PFSK-1 (cell line): Measurements from ENCODE around the gene TCF7.

Experiments used
- FOXP2 ChIP-seq: optimal IDR thresholded peaks from 2 replicates; pipeline ENCODE3; 2011; ENCODE audit warnings: borderline replicate concordance, control low read depth, inconsistent platforms; ENCODE audit not compliant: insufficient read depth; ENCODE audit errors: extremely low read length, extremely low read depth
- POLR2AphosphoS5 ChIP-seq: IDR thresholded peaks from 2 replicates; pipeline ENCODE4 v1.6.1; 2012; ENCODE audit warnings: low read depth, mild to moderate bottlenecking, control low read depth, low read length, moderate library complexity
- REST ChIP-seq, 2 experiments: IDR thresholded peaks; 2 replicates each; pipeline versions ENCODE4 v1.6.1 to v1.8.0; 2011 to 2012; ENCODE audit warnings: low read depth in 2 of 2, low read length in 2 of 2, control low read depth in 1 of 2, inconsistent platforms in 1 of 2, mild to moderate bottlenecking in 1 of 2, moderate library complexity in 1 of 2; ENCODE audit not compliant: insufficient read depth in 1 of 2
- SIN3A ChIP-seq: IDR thresholded peaks from 2 replicates; pipeline ENCODE4 v1.6.1; 2012; ENCODE audit warnings: mild to moderate bottlenecking, low read length, moderate library complexity, borderline replicate concordance; ENCODE audit not compliant: insufficient read depth
- TAF1 ChIP-seq: IDR thresholded peaks from 2 replicates; pipeline ENCODE4 v1.6.1; 2012; ENCODE audit warnings: low read length, control low read depth, borderline replicate concordance; ENCODE audit not compliant: insufficient read depth

The TCF7 gene

GRCh38 chr5:134132372-134133187, 18.1 kb downstream of the TCF7 start:
- TF ChIP-seq POLR2AphosphoS5 (no peak), REST (IDR thresholded peaks at IDR 0.05; ENCODE audit: insufficient read depth in 1 of 2, low read depth in 2 of 2, low read length in 2 of 2) (no peak), TAF1 (no peak), FOXP2 (no peak), SIN3A (no peak)

DNA sequence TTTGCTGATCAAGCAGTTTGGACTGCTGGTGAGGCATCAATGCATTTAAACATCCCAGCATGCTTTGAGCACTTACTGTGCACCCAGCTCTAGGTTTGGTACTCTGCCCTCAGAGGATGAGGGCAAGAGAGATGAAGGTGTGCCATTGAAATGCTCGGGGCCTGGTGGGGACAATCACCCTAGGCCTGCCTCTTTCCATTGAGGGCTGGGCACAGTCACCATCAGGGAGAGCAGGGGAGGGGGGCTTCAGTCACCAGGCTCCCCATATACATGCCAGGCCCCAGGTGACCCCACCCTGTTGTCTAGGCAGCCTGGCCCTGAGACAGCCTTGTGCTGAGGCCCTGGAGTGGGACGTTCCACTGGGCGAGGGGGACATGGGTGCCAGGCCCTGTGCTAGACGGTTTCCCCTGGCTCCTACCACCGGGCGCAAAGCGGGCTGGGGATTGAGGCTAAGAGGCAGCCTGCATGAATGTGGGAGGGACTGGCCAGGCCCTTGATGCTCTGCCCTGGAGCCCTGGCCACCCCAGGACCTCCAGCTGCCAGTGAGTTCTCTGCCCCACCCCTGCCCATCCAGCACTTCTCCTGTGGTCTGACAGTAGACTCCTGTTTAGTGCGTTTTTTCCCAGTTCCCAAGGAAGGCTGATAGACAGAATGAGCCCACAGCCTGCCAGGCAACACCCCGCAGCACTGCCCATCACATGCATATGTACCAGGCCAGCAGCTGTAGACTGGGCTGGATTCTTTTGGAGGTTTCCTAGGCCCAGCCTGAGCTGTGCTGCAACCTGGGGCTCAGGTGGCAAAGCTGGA, 18.9 kb downstream of the TCF7 start:
- TF ChIP-seq REST (IDR thresholded peaks at IDR 0.05; ENCODE audit: insufficient read depth in 1 of 2, low read depth in 2 of 2, low read length in 2 of 2): no peak
- no peak for TF ChIP-seq FOXP2

GRCh38 chr5:134133995-134134541, 19.6 kb downstream of the TCF7 start:
- no peak for TF ChIP-seq REST (IDR thresholded peaks at IDR 0.05; ENCODE audit: insufficient read depth in 1 of 2, low read depth in 2 of 2, low read length in 2 of 2)

DNA sequence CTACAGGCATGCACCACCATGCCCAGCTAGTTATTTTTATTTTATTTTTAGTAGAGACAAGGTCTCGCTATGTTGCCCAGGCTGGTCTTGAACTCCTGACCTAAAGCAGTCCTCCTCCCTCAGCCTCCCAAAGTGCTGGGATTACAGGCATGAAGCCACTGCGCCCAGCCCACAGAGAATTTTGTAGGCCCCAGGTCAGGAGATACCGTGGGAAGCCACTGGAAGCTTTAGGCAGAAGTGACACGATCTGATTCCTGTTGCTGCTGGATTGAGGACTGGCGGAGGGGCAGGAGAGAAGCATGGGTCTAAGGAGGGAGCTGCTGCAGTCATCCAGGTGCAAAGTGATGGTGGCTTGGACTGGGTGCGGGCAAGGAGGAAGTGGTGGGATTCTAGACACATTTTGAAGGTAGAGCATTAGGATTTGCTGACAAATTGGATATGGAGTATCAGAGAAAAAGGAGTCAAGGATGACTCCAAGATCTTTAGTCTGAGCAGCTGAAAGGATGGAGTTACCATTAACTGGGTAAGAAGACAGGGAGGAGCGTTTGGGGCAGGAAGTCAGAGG, 20.7 kb downstream of the TCF7 start:
- TF ChIP-seq SIN3A (no peak), POLR2AphosphoS5 (no peak), FOXP2 (no peak), REST (IDR thresholded peaks at IDR 0.05; ENCODE audit: insufficient read depth in 1 of 2, low read depth in 2 of 2, low read length in 2 of 2) (no peak), TAF1 (no peak)
